Muscle of back (tissue), 11 donors: ENCODE results near the gene PLPP7. TPM values are rescaled to one million over a fixed set of nuclear protein-coding genes. Genes with fewer than 3 reads are reported as not detected.

ENCODE experiments used
- DNase-seq, 3 donors: peaks; one replicate each; pipeline versions ENCODE4 v3.0.0 to v3.0.0-alpha.2; 2013
- polyA plus RNA-seq, 10 donors: library from polyadenylated mRNA; unstranded; fragments of 120-200 nt; gene quantifications; one replicate each; pipeline ENCODE4 v1.2.1, GENCODE V29; 2013; ENCODE audit not compliant: insufficient read length in 10 of 10

Gene PLPP7
- polyA plus RNA-seq, 10 donors = 20.0 to 33.9 (median 30.0) TPM

DNA sequence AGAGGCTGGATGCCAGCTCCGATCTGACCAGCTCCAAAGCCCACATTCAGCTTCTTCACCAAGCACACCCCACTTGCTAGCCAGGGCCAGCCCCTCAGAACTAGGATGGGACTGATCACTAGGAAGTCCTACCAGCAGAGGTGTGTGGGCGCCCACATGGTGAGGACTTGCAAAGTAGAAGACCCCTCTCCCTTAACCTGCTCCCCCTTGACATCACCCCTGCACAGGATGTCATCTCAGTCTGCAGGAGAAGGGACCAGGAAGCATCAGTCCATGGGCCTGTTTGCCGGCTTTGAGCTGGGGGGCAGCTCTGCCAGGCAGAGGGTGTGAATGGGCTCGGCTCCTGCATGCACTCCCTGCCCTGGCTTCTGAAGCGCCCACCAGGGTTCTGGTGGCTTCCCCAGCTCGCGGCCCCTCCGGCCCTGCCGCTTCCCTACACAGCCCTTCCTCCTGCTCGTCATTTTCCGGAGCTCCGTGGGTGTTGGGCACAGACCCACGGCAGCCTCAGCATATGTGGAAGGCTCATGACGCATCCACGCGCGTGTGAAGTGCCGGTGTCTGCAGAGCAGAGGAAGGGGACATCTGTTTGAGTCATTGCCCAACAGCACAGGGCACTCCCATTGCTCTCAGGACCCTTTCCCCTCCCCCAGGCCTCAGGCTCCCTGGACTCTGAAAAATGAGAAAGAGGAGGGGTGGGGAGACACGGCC is 9.5 kb upstream of the PLPP7 start:
- DNase-seq = no peak

- DNase-seq = no peak
Observed at GRCh38 chr9:131280660-131281059, 8.9 kb upstream of the PLPP7 start.

DNA sequence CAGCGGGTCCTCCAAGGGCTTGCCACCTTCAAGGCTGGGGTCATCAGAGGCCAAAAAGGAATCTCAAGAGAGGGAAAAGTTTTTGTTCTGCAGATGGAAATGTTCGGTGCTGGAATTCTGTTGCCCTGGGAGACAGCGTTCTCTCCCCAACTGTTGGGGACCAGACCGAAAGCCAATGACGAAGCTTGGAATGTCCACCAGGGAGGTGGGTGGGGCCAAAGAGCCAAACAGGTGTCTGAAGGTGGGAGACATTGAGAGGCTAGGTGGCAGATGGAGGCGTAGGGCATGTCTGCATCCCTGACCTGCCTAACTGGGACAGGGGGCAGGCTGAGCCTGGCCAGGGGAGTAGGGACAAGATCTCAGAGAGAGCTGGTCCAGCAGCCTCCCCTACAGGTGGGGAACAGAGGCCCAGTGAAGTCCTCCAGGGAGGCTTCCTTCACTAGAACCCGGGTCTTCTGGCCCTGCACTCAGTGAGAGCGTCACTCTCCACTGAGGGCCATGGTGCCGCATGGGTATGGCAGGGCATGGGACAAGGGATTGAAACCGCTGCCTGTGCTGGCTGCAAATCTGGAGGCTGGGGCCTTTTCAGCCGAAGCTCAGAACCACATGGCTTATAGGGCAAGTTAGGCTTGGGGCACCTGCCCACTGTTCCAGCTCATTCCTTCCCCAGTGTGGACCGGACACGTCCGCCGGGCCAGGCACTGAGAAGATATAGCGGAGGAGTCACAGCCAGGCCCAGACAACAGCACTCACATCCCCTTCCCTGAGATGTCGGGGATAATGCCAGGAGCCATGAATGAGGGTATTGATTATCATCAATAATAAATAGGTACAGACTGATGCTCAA is 8.2 kb upstream of the PLPP7 start:
- no peak for DNase-seq

- no peak for DNase-seq
Observed at GRCh38 chr9:131282175-131282574, 7.3 kb upstream of the PLPP7 start.

GRCh38 chr9:131282688-131283422 is 6.7 kb upstream of the PLPP7 start:
- peak; percentile 68 to 76 (median 72) for DNase-seq

DNA sequence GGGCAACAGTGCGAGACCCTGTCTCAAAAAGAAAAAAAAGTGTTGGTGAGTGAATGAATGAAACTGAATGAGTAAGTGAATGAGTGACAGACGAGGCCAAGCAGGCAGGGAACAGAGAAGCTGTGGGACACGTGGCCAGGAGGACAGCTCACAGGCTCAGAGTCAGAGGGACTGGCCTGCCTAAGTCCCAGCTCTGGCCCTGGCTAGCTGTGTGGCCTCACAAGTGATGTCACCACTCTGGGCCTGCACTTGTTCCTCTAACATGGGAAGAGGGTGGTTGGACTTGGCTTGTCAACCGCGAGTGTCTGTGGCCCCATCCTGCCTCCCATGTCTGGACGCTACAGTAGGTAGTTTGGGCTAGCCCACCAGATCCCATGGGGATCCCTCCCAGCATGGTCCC is 4.7 kb upstream of the PLPP7 start:
- DNase-seq = no peak

DNA sequence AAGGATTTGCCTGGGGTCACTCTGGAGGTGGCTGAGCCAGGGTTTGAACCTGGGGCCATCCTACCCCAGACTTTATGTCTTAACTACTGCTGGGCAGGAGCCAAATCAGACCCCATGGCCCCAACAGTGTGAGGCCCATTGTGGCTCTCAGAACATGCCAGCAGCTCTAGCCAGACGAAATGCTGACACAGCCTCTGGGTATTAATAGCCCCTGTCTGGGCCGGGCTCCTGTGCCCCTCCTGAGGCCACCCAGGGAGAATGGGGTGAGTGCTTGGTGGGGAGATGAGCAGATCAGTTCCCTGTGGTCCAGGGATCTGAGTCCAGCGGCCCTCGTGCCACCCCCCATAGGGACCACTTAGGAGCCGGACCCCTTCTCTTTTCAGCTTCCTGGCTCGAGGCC is 2.2 kb upstream of the PLPP7 start:
- DNase-seq = no peak

GRCh38 chr9:131288217-131288616 is 1.3 kb upstream of the PLPP7 start:
- no peak for DNase-seq

DNA sequence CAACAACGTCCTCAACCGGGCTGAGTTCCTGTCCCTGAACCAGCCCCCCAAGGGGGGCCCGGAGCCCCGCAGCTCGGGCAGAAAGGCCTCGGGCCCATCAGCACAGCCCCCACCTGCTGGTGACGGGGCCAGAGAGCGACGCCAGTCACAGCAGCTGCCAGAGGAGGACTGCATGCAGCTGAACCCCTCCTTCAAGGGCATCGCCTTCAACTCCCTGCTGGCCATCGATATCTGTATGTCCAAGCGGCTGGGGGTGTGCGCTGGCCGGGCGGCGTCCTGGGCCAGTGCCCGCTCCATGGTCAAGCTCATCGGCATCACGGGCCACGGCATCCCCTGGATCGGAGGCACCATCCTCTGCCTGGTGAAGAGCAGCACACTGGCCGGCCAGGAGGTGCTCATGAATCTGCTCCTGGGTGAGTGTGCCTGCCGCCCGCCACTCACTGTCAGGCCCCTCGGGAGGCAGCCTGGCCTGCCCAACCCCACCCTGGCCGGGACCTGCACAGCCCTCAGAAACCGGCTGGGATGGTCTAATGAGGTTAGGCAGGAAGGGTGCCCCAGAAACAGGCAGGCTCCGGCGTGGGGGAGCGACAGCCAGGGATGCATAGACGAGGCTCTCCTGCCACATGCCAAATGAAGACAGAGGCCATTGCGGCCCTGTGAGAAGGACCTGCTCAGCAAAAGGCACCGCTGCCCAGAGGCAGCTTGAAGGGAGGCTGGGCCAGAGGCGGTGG is 678 bp downstream of the PLPP7 start:
- peak in 1 of 3 donors; percentile 65 for DNase-seq

GRCh38 chr9:131290767-131291370 is 1.3 kb downstream of the PLPP7 start:
- DNase-seq = no peak

DNA sequence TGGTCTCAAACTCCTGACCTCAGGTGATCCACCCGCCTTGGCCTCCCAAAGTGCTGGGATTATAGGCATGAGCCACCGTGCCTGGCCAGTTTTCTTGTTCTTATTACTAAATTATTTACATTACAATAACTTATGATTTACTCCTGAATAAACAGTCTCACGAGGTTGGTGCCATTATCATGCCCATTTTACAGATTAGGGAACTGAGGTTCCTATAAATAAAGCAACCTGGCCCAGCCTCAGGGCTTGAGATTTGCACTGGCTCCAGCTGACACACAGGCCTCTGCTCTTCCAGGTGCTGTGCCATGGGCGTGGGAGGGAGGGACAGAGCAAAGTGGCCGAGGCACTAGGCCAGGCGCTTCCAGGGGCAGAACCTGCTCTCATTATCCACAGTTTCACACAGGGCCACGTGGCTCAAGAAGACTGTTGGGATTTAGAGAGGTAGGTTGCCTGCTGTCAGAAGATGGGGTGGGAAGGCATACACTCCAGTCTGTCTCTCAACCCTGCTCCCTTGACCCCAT is 2.3 kb downstream of the PLPP7 start:
- no peak for DNase-seq

GRCh38 chr9:131292937-131293336 is 3.4 kb downstream of the PLPP7 start:
- DNase-seq = no peak

GRCh38 chr9:131296460-131296859 is 6.9 kb downstream of the PLPP7 start:
- DNase-seq = no peak

- DNase-seq = no peak
Observed at GRCh38 chr9:131296906-131297500, 7.5 kb downstream of the PLPP7 start.

- no peak for DNase-seq
Observed at GRCh38 chr9:131297903-131298302, 8.4 kb downstream of the PLPP7 start.

GRCh38 chr9:131298341-131298740 is 8.8 kb downstream of the PLPP7 start:
- no peak for DNase-seq

DNA sequence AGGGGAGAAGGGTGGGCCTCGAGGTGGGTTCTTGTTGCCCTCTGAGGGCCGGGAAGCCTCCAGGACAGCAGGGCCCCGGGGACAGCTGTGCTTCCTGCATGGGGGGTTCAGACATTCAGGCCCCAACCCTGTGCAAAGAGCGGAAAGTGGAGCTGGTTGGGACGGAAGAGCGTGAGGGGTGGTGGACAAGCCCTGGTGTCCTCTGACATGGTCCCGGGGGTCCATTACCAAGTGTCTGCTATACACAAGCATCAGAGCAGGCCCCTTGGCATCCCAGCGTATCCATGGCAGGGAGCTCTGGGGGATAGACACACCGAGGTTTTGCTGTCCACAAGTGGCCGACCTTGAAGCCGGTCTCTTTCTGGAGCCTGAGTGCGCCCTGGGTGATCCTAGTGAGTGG is 9.3 kb downstream of the PLPP7 start:
- no peak for DNase-seq

- DNase-seq = no peak
Observed at GRCh38 chr9:131299346-131299960, 9.9 kb downstream of the PLPP7 start.

DNA sequence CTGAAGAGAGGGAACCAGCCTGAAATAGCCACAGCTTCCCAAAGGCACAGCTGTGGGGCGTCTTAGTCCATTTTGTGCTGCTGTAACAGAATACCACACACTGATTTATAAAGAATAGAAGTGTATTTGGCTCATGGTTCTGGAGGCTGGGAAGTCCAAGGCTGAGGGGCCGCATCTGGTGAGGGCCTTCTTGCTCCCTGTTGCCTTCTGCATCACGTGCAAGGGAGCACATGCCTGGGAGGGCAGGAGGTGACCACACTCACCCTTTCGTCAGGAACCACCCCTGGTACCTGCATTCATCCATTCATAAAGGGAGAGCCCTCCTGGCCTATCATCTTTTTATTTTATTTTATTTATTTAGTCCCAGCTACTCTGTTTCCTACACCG is 10.4 kb downstream of the PLPP7 start:
- DNase-seq = no peak

- no peak for DNase-seq
Observed at GRCh38 chr9:131300444-131300843, 10.9 kb downstream of the PLPP7 start.
